Cerebellar nuclear complex (tissue), 1 donor: ENCODE measurements around the gene ZNF438.

ENCODE experiments used
- DNase-seq, 2 experiments: peaks; one replicate each; lab custom pipeline; 2025; lab: John Stamatoyannopoulos, UW

Gene ZNF438

DNA sequence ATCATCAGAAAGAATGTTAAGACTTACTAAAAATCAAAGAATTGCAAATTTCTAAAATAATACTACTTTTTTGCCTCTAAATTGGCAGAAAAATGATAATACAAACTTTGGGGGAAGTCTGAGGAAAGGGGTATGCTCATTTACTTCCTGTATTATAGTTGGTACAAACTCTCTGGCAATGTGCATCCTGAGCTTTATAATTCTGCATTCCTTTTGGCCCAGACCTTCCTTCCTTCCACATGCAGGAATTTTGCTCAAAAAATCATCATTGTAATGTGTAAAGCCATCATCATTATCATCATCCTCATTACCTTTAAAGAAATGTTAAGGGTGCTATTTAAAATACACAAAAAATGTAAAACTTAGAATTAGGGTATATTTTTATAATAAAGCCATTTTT is 148.5 kb downstream of the ZNF438 start:
- DNase-seq = no peak

DNA sequence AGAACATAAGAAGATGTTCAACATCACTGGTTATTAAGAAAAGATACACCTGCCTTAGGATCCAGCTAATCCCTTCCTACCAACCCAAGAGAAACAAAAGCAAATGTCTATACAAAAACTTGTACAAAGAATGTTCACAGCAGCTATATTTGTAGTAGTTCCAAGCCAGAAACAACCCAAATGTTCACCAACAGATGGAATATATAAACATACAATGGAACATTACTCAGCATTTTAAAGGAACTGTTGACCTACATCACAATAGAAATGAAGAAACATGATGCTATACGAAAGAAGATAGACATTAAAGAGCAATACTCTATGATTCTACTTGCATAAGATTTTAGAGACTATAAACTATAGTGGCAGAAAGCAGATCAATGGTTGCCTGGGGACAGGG is 149.4 kb downstream of the ZNF438 start:
- DNase-seq = no peak

DNA sequence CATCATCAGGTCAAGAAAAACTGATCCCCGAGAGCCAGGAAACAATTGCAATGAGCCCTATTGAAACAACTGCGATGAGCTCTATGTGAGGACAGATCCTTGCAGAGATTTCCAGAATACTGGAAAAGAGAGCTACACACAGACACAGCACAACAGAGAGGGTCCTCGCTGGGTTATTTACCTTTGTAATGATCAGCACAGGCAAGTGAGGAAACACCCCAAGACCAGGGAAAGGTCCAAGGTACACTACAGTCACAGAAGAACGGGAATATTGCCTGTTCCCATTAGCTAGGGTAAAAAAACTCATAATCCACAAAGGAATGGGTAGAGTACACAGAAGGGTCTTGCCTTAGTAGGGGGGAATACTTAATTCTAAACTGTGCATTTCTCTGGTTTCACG is 152.7 kb downstream of the ZNF438 start:
- DNase-seq = no peak

DNA sequence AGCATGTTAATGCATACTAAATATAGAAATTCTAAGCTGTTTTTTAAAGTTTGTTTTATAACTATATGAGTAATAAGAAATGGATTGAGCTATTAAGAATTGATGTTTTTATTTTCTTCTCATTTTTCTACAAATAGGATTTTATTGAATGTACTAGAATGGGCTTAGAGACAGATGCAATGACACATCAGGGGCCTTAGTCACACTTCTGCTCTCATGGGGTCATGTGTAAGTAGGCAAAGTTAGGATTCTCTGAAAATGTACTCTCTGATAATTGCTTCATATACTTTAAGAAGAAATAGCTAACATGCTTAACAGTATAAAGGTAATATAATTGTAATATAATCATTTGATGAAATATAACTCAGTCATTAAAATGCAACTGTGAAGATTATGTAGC is 154.6 kb downstream of the ZNF438 start:
- no peak for DNase-seq

DNA sequence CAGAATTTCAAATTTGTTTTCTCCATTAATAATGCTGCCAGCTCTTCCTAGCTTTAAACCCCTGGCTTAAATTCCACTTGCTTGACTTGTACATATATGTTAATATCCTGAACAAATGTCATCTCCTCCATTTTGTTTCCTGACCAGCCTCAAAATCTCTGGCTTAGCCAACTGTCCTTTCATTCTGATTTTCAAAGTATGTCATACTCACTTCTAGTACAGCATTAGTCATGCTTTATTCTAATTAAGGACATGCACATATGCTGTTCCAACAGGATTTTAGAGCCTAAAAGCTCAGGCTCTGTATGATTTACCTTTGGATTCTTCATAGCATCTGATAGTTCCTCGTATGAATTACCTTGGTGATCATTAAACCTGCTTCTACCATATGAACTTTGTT is 158.3 kb downstream of the ZNF438 start:
- no peak for DNase-seq

DNA sequence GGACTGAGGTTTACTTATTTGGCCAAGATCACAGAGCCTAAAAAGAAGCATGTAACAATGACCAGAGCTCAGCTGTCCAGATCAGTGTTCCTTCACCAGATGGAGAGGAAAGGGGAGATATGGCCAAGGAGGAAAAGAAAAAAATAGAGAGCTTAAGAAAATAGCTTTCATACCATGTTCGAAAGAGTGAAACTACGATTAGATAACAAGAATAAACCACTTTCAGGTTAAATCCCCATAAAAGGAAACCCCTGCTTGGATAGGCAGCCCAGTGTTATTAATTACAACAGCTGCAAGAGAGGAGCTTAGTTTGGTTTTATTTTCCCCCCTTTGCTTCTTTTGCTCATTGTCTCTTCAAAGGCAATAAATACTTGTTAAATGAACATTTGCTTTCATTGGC is 160.8 kb downstream of the ZNF438 start:
- DNase-seq = no peak

DNA sequence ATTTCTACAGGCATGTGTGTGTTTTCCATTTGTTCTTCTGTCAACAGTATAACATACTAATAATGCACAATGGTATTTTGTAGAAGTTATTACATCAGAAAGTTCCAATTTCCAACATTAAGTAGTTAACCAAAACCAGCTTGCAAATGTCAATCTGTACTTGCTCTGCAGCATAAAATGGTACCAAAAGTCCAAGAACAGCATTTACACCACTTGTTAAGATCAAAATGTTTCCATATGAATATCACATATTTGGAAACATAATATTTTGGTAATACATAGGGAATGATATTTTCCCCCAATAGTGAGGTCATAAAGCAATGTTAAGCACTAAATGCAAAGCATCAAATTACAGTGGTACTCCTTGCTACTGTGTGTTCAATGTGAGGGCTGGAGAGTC is 162.1 kb downstream of the ZNF438 start:
- DNase-seq = no peak

DNA sequence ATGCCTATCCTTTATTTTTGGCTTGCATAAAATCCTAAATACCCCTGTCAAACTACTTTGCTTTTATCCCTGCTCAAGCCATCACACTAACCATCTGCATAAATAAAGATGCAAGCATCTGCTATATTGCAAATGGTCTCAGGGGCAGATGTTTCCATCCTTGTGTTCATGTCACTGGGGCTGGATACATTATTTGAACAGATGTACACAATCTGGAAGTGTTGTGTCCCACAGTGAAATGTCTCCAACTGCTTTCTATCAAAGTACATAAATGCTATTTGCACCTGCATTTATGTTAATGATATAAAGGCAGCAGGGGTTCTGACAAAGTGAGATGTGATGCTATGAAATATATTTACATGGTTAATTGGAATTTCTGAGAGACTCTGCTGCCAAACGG is 163.1 kb downstream of the ZNF438 start:
- no peak for DNase-seq

DNA sequence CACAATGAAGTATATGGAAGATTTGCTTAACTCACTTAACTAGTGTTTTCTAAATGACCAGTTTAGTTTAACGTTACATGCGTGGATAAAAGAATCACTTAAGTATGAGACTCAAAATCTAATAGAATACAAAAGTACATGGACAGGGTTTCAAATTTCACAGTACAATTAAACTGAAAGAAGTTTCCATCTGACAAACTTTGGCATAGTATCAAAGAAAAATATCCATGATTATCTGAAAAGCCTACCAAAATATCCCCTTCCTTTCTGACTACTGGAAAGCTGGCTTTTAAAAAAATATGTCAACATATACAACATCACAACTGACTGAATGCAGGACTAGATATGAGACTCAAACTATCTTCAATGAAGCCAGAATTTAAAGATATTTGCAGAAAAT is 164.8 kb downstream of the ZNF438 start:
- no peak for DNase-seq

DNA sequence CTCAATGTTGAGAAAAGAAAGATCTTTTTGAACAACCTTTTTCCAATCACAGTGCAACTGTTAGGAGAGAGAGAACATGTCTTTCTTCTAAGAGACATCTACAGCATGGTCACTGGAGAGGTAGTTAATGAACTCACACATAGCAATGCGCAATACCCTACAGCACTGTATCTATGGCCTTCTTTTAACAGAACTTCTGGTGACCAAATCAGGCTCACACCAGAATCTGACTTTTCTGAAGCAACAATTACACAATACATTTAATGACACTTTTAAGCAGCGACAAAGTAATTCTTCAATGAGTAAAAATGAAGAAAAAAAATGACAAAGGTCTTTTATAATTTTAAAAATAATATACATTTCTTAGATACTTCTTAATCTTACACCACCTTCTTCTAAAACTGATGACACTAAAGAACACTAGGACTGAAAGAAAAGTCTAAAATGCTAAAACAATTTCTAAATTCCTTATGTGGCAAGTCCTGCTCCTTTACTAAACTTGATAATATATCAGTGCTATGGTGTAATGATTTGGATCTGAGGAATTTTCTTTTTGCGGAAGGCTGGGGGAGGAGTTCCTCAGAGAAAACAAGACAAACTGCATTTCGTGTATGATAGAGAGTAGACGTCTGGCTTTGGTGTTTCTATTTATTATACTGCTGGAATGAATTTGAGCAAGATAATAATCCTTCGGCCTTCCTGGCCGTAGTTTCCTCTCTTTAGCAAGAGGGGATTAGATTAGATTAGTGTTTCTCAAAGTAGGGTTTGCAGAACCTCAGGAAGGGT is 166.3 kb downstream of the ZNF438 start:
- no peak for DNase-seq

DNA sequence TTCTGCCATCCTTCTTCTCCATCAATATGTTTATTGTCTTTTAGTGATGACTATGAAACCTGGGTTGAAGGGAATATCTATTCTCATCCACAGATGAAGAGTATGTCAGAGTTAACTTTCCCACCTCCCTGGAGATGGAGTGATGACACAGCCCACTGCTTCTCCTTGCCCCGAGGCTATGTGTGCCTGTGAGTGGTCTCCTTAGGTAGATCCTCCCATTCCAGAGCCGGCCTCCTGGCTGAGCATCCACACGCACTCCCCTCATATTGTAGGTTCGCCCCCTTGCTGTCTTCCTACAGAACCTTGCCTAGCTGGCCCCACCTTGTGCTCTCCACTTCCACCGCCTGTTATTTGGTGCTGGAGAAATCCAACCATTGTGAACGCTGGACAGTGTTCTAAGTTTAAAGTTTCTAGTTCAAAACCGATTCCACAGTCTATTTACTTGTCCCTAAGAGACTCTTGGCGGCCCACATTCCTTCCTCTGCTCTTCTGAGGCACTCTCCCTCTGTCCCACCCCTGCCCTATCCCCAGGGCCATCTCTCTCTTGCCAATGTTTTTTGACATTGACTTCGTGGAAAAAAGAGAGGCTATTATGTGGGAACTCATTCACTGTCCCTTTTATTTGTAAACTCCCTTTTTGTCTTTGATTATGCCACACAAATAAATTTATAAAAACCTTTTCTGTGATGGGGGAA is 168.0 kb downstream of the ZNF438 start:
- DNase-seq = no peak

DNA sequence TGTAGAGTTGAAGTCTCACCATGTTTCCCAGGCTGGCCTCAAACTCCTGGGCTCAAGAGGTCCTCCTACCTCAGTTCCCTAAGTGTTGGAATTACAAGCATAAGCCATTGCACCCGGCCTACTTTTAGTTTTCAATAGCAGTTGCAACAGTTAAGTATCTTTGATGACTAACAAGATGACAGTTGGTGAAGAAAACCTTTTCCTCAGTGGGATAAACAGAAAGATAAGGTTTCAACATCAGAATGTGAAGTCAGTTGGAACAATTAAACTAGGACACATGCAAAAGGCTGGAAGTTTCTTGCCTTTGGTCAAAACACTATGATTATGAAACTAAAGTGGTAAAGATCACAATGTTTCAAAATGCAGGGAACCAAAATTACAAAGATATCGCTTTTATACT is 169.2 kb downstream of the ZNF438 start:
- no peak for DNase-seq

DNA sequence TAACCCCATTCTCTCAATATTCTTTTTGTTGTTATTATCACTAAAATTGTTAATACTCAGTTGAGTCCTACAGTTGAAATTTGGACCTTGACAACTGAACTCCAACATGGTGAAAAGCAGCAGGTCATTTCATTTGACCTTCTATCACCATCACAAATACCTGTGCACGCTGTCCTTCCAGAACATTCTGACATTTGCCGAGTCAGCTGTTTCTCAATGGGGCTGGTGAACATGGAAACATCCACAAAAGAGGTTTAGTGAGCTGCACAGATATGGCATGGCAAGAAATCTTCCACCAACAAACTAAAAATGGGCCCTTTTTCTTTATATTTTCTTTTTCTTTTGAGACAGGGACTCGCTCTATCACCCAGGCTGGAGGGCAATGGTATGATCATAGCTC is 169.7 kb downstream of the ZNF438 start:
- DNase-seq = no peak

DNA sequence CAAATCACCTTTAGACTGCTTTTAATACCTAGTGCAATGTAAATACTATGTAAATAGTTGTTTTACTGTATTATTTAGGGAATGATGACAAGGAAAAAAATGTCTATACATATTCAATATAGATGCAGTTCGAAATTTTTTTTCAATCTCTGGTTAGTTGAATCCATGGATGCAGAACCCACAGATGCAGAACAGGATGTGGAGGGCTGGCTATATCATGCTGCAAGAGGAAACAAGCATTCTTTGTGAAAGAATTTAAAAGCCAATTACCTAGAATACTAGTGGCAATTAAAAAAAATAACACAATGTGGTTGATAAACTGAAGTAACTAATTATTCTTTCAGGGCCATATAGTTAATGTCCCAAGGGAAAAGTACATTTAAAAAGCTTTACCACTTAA is 170.4 kb downstream of the ZNF438 start:
- no peak for DNase-seq

DNA sequence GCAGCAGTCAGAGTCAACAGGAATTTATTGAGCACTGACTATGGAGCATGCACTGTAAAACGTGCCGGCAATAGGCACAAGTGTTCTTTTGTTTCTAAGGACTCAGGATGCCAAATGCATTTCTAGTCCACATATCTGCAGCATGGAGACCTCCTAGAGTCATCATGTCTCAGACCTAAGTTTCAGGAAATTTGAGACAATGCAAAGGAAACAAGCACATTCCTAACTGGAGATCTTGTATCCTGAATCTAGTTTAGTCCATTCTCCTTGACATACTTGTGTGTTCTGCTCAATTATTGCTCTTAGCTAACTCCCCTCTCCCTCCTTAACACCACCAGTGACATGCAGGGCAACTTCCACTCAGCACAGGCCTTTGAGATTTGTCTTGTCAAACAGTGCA is 173.2 kb downstream of the ZNF438 start:
- DNase-seq = no peak

DNA sequence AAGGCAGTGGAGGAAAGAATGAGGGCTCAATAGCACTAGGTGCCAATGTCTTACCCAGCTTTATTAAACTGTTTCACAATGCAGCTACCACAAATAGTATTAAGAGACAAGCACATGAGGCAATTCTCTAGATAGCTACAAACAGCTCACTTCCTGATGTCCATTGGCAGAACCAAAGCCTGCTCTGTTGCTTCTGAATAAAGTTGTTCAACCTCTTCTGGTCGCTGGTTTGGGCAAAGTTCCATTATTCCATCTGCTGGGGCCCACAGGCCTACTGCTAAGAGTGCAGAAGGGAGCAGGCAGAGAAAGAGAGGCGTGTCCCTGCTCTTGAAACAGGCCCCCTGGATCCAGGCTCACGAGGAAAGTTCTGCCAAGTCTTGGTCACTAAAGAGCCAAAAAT is 173.9 kb downstream of the ZNF438 start:
- no peak for DNase-seq

DNA sequence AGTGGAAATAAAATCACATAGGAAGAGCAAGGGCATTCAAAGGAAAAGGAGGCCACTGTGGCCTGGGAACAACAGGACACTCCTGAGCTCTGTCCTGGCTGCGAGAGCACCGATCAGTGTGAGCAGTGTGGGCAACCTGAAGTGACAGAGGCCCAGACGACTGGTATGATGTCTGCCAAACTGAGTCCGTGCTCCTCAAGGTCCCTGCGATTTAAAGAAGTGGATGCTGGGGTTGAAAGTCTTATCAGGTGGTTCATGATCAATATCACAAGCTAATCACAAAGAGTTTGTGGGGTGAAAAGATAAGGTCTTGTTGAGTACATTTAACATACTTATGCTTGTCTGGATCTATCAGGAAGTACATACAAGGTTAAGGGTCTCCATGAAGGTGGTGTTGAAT is 176.5 kb downstream of the ZNF438 start:
- no peak for DNase-seq

DNA sequence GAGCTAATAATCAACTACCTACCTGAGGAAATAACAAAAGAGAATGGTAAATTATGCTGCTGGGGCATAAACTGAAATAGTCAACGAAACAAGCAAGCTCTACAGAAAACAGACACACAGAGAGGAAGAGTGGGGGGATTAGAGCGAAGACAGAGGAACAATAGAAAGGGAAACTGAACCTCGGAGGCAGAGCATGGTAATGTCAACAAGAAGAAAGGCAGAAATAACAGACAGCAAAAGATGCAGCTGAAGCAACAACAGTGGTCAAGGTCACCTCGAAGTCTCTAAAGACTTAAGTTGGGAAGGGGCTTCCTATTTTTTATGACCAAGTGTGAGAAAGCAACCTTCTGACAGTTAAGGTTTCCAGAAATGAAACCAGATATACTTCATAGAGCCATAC is 177.0 kb downstream of the ZNF438 start:
- DNase-seq = no peak

DNA sequence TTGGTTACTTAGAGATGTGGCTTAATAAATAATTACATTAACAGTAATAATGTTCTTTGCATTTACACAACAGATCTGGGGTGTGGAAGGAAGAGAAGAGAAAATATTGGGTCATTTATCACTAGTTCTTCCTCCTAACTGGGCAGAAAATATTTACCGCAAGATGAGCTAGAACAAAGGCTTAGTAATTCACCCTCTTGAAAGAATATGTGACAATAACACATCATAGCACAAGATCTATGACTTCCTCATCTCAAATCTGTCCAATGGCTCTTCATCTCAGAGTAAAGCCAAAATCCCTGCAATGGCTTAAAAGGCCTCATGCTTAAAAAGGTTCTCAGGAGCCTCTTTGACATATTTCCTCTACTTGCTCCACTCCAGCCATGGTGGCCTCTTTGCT is 178.6 kb downstream of the ZNF438 start:
- DNase-seq = no peak

DNA sequence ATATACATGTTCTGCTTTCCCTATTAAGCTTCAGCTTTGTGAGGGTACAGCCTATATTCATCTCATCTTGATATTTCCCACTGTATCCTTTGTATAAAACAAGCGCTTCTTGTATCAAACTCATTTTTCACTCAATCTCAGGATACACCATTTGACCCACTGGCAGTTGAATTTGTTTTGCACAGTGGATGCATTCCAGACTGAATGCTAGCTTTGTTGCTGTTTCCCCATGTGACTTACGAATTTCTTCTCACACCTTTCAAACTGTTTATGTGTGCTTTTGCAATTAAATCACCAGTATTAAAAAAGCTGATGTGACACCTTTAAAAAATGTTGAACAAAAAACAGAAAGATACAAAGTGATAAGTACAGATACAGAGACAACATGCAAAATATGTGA is 180.9 kb downstream of the ZNF438 start:
- DNase-seq = no peak

DNA sequence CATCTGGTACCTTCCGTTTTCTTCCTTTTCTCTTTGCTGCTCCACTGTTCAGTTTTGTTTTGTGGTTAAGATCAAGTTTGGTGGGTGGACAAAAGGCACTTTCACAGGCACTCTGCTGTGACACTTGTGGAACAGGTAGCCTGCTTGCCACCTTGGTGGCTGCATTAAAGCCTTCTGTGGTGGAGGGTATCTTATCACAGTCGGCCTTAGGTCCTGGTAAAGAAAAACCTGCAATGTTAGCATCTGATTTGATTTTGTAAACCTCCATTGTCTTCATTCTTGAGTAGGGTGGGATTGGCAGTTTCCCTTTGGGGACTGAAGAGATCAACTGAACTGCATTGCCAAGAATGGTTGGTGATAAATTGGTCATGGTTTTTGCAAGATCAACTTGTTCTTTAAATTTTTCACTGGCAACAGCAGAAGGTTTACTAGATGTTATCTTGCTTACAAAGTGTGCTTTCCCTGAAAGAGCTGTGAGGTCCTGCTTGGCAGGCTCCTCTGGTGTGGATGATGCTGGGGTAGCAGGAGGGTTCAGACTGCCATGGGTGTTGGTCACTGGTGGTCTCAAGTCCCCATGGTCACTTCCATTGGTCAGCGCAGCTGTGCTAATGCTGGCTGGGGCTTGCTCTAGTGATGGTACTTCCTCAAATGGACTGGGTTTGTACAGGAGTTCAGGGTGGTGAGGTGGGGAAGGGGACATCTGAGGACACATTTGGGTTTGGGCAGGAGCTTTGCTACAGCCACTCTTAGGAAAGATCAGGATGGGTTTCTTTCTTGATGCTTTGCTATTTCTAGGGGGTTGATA is 182.2 kb downstream of the ZNF438 start:
- no peak for DNase-seq

DNA sequence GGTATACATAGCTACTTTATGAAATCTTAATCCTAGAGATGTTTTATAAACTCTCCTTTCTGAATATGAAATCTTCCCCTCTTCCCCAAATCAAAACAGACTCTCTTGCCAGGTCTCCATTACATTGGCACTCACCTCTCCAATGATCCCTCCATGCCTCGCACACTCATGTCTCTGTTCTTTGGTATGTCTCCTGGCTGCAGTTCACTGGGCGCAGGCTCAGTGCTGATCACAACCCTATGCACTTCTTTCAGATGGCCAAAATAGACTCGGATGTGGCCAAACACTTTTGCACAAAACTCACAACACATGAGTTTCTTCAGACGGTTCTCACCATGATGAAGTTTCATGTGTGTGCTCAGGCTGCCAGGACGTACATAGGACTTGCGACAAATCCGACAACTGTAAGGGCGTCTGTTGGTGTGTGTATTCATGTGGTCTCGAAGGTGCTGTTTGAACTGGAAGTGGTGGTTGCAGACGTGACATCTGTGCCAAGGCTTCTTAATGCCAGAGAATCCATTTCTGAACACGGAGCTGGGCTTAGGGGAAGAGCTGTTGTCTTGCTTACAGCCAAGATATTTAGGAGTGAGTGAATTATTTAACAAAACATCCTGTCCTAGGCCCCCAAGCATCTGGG is 183.2 kb downstream of the ZNF438 start:
- no peak for DNase-seq

DNA sequence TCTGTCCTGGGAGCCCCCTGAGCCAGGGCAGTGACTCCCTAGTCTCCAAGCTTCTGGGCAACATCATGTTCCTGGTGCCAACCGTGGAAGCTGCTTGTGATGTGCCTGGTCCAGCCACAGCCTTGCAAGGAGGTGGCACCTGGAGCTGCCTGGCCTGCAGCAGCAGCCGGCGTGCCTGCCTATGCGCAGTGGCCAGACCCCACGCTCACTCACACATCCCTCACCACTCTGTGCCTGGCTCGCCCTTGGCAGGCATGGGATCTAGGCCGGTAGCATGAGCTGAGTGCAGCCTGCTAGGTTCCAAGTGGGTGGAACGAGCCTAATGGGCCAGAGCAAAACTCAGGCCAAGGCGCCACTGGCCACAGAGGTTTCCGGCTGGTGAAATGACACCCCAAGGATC is 184.0 kb downstream of the ZNF438 start:
- no peak for DNase-seq
